ENCODE data around the gene MESP1.

MESP1 gene

DNA sequence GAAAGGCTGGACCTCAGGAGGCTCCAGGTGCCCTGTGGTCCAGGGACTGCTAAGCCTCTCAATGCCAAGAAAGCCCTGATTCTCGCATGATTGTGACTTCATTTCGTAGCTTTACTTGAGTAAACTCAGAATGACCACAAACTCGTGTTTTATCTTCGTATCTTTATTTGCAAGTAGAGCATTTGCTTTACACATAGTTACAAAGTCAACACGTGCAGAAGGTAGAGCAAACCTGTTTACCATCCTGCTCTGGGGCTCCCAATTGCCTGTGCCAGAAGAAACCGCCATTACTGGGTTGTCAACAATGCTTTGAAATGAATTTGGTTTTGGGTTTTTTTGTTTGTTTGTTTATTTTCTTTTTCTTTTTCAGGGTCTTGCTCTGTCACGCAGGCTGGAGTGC lies 5.8 kb upstream of the MESP1 start:
- DNase-seq, result no peak

- no peak for DNase-seq
These were observed 4.7 kb upstream of the MESP1 start for GRCh38 chr15:89755701-89756100.

GRCh38 chr15:89754361-89755154 lies 3.5 kb upstream of the MESP1 start:
- no peak for DNase-seq

GRCh38 chr15:89753855-89754254 lies 2.8 kb upstream of the MESP1 start:
- no peak for DNase-seq

GRCh38 chr15:89751748-89752147 lies 699 bp upstream of the MESP1 start:
- DNase-seq, result no peak

DNA sequence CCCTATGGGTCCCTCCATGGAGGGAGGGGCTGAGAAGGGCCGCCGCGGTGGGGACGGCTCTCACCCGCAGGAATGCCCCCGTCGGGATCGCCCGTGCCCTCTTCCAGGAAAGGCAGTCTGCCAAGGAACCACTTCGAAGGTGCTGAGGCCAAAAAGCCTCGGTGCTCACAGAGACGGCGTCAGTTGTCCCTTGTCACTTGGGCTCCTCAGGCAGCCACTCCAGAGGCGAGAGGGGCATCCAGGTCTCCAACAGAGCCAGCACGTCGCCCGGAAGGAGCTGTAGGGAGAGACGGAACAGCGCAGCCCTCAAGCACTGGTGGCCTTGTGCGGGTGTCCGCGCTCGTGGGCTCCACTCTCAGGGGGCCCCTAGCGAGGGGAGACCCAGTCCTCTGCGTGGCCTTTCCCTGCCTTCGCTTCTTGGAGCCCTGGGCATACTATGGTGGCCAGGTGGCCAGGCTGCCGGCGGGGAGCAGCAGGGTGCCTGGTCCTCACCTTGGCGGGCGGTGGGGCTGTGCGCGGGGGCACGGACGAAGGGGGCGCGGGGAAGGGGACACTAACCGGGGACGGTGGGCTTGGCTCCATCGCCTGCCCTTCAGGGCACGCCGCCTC lies 994 bp downstream of the MESP1 start:
- peak; percentile 61 for DNase-seq

DNA sequence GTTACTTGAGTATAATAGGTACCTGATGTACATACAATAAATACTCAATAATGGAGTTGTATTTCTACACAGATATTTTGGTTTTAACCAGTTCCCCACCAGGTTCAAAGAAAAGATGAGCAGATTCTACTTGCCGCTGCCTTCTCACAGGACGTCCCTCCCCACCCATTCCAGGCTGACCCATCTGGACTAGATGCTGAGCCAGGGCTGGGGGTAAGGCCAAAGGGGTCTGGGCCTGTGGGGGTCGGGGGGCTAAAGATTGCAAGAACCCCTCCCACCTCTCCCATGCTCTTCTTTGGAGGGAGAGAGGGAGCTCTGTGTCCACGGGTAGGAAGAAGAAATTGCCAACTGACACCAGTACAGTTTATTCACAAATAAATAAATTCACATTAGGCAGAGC lies 1.5 kb downstream of the MESP1 start:
- no peak for DNase-seq

DNA sequence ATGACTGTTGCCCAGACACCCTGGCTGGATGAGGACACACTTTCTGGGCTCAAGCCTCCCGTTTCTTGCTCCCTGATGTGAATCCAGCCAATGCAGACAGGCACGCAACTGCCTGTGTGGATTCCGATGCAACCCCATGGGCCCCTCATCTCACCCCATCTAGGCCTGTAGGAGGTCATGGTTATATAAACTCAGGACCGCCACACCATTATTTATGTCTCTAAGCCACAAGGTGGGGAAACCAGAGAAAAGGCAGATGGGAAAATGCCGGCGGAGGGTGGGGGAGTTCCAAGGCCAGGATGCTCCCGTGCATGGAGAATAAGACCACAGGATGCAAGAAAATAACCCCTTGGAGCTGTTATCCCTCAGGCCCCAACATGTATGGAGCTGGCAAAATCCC lies 2.0 kb downstream of the MESP1 start:
- DNase-seq, result no peak

DNA sequence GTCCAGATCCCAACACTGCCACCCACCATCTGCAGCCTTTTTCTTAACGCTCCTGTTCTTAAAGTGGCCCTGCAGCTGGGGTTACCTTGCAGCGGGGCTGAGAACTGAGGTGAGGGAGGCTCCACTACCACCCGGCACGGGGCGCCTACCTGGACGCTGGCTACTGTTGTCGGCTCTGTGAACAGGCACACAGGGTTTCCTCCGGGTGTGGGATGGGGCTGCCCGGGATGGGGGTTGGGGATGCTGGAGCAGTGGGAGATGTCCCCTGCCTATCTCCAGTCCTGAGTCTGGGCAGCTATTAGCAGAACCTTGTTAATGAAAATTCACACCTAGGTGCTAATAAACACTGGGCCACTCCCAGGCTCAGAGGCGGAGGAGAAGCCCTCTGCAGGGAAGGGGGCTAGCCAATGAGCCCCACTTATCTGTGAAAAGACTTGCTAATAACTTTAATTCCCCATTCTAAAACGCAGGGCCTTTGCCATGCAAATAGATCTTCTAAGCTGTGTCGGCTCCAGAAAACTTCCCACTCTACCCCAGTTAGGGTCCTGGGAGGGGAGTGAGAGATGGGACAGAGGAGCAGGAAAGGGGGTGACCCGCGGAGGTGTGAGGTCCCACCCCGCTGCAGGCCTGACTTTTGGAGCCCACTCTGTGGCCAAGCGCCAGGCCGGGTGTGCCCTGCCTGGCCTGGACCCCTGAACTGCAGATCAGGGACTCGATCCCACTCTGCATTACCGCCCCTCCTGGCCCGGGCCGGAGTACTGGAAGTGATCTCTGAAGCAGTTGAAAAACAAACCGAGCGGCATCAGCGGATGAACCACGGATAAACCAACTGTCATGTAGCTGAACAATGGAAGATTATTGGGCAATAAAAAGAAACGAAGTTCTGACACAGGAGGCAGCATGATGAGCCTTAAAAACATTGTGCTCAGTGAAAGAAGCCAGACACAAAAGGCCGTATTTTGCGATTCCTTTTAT lies 3.1 kb downstream of the MESP1 start:
- DNase-seq, result no peak

- no peak for DNase-seq
These were observed 4.7 kb downstream of the MESP1 start for GRCh38 chr15:89746386-89746780.

DNA sequence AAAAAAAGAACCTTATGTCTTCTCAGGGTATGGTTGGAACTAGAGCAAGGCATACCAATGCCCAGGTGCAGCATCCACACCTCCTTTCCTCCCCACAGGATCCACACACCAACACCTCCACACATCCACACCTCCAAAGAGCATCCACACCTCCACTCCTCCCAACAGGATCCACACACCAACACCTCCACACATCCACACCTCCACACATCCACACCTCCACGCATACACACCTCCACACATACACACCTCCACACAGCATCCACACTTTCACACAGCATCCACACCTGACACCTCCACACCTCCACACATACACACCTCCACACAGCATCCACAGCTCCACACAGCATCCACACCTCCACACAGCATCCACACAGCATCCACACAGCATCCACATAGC lies 5.3 kb downstream of the MESP1 start:
- DNase-seq, result no peak

- no peak for DNase-seq
These were observed 5.9 kb downstream of the MESP1 start for GRCh38 chr15:89745131-89745530.

- DNase-seq, result no peak
These were observed 7.5 kb downstream of the MESP1 start for GRCh38 chr15:89743594-89743993.

DNA sequence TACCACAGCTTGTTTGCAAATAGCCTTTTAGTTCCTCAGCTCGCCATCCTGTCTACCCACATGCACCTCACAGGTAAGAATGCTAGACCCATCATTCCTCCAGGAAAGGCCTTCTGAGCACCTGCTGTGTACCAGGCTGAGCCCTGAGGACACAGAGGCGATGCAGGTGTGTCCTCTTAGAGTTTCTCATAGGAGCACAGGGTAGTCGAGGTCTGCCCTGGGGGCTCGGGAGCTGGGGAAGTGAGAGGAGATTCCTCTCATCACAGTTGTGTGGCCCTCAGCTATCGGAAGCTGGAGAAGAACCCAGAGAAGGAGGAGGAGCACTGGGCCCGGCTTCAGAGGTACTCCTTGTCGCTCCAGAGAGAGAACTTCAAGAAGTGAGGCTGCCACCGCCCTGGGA lies 8.0 kb downstream of the MESP1 start:
- DNase-seq, result no peak

DNA sequence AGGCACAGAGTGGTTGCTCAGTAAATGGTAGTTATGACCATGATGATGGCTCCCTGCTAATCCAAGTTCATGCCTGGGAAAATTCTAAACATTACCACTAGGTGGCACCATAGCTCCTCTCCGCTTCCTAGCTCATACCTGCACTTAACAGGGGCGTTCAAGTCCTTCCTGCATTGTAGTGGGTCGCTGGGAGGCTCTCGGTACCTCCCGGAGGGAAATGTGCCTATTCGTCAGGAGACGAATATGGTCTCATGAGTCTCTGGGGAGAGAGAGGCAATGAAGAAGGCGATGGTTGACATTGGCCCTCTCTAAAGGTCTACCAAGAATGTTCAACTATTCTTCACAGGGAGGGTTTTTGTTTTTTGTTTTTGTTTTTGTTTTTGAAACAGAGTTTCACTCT lies 10.9 kb downstream of the MESP1 start:
- DNase-seq, result peak; percentile 86

DNA sequence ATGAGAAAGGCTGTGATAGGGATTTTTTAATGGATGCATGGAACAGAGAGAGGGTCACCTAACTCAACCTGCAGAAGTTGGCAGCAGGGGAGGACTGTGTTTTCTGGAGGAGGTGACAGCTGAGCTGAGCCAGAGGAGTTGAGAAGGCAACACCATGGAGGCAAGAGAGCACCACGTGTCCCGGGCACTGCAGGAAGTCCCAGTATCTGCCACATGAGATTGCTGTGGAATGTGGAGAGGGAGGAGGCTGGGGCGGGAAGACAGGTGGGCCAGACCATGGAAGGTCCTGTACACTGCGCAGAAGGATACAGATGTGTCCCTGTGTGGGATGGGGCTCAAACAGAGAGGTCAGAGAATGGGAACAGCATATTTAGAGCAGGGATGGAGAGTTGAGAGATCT lies 15.3 kb downstream of the MESP1 start:
- DNase-seq, result no peak

- DNase-seq, result no peak
These were observed 18.4 kb downstream of the MESP1 start for GRCh38 chr15:89732451-89733172.

DNA sequence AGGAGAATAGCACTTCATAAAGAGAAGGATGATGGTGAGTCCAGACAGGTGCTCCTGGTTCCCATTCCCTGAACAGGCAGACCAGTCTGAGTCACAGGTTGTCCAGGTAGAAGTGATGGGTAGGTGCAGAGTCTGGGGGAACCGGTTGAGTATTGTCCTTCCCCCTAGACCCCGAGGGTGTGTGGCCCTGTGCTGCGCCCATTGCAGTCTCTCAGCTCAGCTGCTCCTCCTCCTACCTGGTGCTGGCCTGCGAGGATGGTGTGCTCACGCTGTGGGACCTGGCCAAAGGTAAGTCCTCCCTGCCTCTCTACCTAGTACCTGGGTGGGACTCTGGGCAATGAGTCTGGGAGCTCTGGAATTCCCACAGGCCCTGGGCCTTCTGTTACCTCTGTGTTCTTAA lies 19.8 kb downstream of the MESP1 start:
- DNase-seq, result no peak

GRCh38 chr15:89728254-89728653 lies 22.8 kb downstream of the MESP1 start:
- no peak for DNase-seq

DNA sequence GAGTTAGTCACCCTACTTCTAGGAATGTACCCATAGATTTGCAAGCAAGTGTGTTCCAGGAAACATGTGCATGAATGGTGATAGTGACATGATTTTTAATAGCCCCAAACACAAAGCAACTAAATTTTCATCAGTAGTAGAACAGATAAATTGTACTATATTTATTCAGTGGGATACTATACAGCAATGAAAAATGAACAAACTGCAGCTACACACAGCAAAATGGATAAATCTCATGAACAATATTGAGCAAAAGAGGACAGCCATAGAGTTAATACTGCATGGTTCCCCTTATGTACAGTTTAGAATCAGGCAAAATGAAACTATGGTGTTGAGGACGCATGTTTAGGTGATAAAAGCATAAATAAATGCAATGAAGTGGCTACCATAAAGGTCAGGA lies 26.0 kb downstream of the MESP1 start:
- no peak for DNase-seq

DNA sequence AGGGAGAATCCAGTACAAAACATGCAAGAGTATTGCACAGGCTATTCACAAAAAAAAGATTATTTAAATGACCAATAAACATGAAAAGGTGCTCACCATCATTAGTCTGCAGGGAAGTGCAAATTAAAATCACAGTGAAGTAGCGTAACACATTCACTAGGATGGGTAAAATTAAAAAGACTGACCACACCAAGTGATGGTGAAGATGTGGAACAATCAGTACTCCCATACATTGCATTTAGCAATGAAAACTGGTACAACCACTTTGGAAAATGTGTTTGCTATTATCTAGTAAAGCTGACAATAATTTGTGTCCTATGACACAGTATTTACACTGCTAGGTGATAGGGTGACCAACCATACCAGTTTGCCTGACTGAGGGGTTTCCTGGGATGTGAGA lies 26.4 kb downstream of the MESP1 start:
- DNase-seq, result no peak

GRCh38 chr15:89723031-89723430 lies 28.0 kb downstream of the MESP1 start:
- no peak for DNase-seq

DNA sequence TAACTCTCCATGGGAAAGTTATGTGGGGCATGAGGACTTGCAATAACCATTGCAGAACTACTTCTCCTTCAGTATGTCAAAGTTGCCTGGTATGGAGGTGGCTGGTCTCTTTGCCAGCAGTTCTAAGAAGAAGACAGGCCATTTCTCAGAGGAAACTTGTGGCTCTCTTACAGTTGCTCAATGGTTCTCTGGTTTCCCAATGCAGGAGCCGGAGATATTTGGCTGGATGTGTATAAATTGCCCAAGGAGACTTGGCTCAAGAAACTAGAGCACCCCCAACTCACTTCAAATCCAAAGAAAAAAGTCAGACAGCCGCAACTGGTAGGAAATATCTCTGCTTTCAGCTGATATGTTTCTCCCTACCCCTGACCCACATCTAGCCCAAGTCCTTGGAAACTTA lies 36.3 kb downstream of the MESP1 start:
- DNase-seq, result peak; percentile 29

All from hematopoietic multipotent progenitor cell treated with erythropoietin and hydrocortisone succinate and interleukin-3 and kit ligand, for 6 days (in vitro differentiated cells).